ENCODE results near the gene IQSEC1. TPM values are rescaled to one million over a fixed set of nuclear protein-coding genes. Genes with fewer than 3 reads are reported as not detected.
A peak's percentile ranks its signal among the peaks of the same experiment; 100 is the strongest.

The IQSEC1 gene
- total and polyA plus RNA-seq, 9 of the 15 experiments (the other 6 are each of a cell fraction or from before 2014, with no cell fraction given) = 0.56 to 39.0 (median 6.8) TPM

DNA sequence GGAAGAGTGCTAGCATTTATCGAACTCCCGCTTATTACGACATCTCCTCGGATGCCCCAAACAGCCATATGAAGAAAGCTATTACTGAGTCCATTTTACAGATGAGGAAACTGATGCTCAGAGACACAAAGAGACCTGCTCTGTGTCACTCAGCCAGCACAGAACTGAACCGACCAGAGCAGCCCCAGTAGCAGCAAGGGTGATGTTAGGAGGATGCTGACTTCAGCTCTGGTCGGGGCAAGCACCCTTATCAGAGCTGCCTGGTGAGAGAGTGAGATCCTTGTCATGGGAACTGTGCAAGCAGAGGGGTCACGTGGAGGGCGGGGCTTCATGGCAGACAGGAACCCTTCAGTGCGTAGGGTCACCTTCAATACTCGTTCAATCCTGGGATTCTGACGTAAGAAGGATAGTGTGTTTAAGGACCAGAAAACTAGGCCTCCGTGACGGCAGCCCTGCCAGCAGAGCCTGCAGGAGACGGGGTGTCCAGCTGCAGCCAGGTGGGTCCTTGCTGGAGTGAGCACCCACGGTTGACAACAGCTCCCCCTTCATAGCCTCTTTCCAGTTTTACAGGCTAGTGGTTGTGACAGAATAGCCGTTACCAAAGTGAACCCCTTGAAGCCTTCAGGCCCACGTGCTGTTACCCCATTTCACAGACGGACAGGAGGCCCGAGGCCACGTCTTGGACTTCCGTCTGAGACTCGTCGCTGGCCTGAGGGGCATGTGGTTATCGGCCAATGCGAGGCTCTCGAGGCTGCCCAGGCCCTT, 12.0 kb upstream of the IQSEC1 start (continued):
- TF ChIP-seq FOXA3 (CRISPR knock-in tag; conservative IDR thresholded peaks at IDR 0.05 in 1 of 2, IDR thresholded peaks at IDR 0.05 in 1 of 2) (0 out of 4 replicates have a peak, but pooled peaks of 1 of the 2 experiments have one; percentile 16), ZNF134 (CRISPR knock-in tag; conservative IDR thresholded peaks at IDR 0.05) (0 out of 2 replicates have a peak, but pooled peaks have one; percentile 27), HMG20A (CRISPR knock-in tag; conservative IDR thresholded peaks at IDR 0.05) (no peak), ATF7 (IDR thresholded peaks at IDR 0.05) (peak; percentile 69), KLF6 (CRISPR knock-in tag; IDR thresholded peaks at IDR 0.05; ENCODE audit: borderline replicate concordance) (peak; percentile 67; the same call in 1 of the 2 replicates), ZNF830 (CRISPR knock-in tag; IDR thresholded peaks at IDR 0.05) (0 out of 2 replicates have a peak, but pooled peaks have one; percentile 40), RCOR1 (IDR thresholded peaks at IDR 0.05; ENCODE audit: borderline replicate concordance in 1 of 2, low read depth in 2 of 2, low read length in 2 of 2) (peak in 1 of 2 experiments; percentile 92; a peak in 2 of 4 replicates), DPF2 (IDR thresholded peaks at IDR 0.05) (peak; percentile 62), ARID1B (IDR thresholded peaks at IDR 0.05) (peak; percentile 51; the same call in 1 of the 2 replicates), HDAC2 (IDR thresholded peaks at IDR 0.05) (peak; percentile 92), WHSC1 (IDR thresholded peaks at IDR 0.05; ENCODE audit: low read length) (no peak), GATAD2A (IDR thresholded peaks at IDR 0.05) (no peak), HMG20B (CRISPR knock-in tag; IDR thresholded peaks at IDR 0.05) (no peak), FOXM1 (IDR thresholded peaks at IDR 0.05; ENCODE audit: low read depth) (peak; percentile 39; the same call in 1 of the 2 replicates), FOXM1 (CRISPR knock-in tag; IDR thresholded peaks at IDR 0.05; ENCODE audit: low read depth) (no peak), HDGF (IDR thresholded peaks at IDR 0.05) (0 out of 2 replicates have a peak, but pooled peaks have one; percentile 40), CBFA2T2 (conservative IDR thresholded peaks at IDR 0.05) (peak; percentile 48; the same call in 1 of the 2 replicates), ETS2 (tag; IDR thresholded peaks at IDR 0.05; ENCODE audit: borderline replicate concordance, poor library complexity, severe bottlenecking) (no peak), BHLHE40 (IDR thresholded peaks at IDR 0.05; ENCODE audit: low read length) (peak; percentile 91)
- TF ChIP-seq, protein P1, sequence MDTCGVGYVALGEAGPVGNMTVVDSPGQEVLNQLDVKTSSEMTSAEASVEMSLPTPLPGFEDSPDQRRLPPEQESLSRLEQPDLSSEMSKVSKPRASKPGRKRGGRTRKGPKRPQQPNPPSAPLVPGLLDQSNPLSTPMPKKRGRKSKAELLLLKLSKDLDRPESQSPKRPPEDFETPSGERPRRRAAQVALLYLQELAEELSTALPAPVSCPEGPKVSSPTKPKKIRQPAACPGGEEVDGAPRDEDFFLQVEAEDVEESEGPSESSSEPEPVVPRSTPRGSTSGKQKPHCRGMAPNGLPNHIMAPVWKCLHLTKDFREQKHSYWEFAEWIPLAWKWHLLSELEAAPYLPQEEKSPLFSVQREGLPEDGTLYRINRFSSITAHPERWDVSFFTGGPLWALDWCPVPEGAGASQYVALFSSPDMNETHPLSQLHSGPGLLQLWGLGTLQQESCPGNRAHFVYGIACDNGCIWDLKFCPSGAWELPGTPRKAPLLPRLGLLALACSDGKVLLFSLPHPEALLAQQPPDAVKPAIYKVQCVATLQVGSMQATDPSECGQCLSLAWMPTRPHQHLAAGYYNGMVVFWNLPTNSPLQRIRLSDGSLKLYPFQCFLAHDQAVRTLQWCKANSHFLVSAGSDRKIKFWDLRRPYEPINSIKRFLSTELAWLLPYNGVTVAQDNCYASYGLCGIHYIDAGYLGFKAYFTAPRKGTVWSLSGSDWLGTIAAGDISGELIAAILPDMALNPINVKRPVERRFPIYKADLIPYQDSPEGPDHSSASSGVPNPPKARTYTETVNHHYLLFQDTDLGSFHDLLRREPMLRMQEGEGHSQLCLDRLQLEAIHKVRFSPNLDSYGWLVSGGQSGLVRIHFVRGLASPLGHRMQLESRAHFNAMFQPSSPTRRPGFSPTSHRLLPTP (IDR thresholded peaks at IDR 0.05; ENCODE audit: borderline replicate concordance, extremely low read depth, insufficient read length) = no peak
- TF ChIP-seq, protein P2, sequence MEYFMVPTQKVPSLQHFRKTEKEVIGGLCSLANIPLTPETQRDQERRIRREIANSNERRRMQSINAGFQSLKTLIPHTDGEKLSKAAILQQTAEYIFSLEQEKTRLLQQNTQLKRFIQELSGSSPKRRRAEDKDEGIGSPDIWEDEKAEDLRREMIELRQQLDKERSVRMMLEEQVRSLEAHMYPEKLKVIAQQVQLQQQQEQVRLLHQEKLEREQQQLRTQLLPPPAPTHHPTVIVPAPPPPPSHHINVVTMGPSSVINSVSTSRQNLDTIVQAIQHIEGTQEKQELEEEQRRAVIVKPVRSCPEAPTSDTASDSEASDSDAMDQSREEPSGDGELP (CRISPR knock-in tag; IDR thresholded peaks at IDR 0.05; ENCODE audit: borderline replicate concordance) = 0 out of 2 replicates have a peak, but pooled peaks have one; percentile 22
